GM18861 (cell line): Measurements from ENCODE around the gene TF.
"Not testable (repeated sequence)": the region's sequence is repeated elsewhere in the genome, so short reads cannot be mapped to it uniquely, and the experiment has no call there.

ENCODE experiments used
- ATAC-seq: cut with Tn5 transposase; IDR thresholded peaks from one replicate; pipeline ENCODE4 v1.9.1; 2021; ENCODE audit not compliant: unreplicated experiment

The TF gene

GRCh38 chr3:133763797-133764683 is 17.8 kb downstream of the TF start:
- ATAC-seq, result no peak

- no peak for ATAC-seq
Observed at GRCh38 chr3:133765256-133765655, 19.1 kb downstream of the TF start.

- ATAC-seq, result no peak
Observed at GRCh38 chr3:133767607-133768006, 21.4 kb downstream of the TF start.

GRCh38 chr3:133769536-133769935 is 23.3 kb downstream of the TF start:
- ATAC-seq, result no peak

DNA sequence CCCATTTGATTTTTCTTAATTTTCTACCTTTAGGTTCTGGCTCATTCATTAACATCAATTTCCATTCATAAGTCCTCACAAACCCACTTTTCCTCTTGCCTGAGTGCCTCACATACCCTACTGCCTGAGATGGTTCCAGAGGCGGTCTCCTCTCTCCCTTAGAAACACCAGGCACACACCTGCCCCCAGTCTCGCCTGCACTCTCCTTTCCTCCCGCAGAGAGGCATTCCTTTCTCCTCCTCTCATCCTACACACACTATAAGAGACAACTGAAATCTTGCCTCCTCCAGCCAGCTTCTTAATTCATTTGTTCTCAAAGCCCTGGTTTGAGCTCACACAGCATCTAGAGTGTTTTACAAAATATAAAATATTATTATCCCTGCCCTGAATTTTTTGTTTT is 27.5 kb downstream of the TF start:
- ATAC-seq, result no peak

DNA sequence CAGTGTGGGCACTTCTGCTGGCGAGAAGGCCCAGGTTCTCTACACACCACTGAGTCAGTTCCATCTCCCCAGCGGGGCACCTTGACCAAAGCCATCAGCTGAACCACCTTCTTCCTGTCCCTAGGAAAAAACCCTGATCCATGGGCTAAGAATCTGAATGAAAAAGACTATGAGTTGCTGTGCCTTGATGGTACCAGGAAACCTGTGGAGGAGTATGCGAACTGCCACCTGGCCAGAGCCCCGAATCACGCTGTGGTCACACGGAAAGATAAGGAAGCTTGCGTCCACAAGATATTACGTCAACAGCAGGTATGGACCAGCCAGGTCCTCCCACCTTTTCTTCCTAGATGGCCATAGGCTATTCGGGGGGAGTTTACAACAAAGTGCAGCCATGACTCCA is 29.1 kb downstream of the TF start:
- ATAC-seq, result no peak

DNA sequence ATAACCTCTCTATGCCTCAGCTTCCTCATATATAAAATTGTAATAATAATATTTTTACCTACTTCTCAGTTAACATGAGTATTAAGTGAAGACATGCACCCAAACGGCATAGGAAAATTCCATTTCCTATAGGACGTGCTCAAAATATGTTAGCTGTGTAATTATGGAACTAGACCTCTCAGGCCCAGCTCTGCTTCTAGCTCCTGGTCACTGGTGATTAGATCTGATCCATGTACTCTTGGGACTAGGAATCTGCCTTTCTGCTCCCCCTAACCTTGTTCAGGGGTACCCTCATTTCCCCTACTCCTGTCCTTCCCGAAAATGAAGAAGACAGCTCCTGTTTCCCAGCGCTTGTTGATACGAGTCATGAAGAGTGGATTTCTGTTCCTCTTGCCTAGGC is 29.6 kb downstream of the TF start:
- no peak for ATAC-seq

GRCh38 chr3:133776794-133777438 is 30.7 kb downstream of the TF start:
- ATAC-seq, result no peak

DNA sequence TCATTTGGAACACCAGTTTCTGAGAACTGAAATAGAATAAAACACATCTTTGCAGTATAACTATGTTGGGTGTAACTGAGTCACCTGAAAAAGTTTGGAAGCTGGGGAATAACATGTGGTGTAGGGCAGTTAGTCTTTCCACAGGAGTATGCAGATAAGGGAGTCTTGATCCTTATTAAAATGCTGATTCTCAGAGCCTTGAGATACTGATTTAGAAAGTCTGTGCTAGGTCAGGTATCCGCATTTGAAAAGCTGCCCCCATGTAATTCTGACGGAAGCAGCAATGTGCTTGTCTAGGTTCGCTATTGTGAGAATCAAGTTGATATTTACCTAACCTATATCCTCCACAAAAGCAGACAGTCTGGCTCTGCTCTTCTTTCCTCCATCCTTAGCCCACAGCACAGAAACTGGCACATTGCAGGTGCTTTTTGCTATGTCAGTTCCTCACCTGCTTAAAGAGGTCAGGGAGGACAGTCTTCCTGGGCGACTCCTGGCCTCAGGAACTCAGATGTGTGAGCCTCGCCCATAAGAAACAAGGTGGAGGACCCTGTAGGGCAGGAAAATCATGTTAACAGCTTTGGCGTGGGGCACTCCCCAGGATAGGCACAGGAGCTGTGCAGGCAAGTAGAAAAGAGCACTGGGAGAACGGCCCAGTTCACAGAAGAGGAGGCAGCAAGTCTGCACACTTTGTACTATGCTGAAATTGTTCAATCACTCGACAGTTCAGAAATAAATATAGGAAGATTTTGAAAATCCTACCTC is 31.8 kb downstream of the TF start:
- ATAC-seq, result no peak

DNA sequence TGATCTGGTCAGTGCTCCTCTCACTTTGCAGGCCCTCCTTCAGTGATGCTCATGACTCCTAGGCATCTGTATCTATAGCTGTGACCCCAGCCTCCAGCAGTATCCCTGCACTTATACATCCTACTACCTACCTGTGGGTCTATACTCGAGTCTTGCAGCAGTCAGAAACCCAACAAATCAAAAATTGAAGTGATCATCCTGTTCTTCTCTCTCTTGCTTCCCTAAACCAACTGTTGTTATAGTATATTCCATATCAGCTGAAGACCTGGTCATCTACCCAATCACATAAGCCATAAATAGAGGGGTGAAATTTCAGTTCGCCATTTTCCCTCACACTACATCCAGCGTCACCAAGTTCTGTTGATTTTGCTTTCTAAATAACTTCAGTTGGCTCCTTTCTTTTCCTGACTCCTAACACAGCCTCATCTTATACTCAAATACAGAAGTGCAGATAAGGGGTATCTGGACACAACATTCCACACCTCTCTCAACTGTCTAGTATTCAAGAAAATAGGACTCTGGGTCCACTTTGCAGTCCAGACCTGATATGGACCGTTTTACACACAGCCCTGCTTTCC is 33.5 kb downstream of the TF start:
- no peak for ATAC-seq

DNA sequence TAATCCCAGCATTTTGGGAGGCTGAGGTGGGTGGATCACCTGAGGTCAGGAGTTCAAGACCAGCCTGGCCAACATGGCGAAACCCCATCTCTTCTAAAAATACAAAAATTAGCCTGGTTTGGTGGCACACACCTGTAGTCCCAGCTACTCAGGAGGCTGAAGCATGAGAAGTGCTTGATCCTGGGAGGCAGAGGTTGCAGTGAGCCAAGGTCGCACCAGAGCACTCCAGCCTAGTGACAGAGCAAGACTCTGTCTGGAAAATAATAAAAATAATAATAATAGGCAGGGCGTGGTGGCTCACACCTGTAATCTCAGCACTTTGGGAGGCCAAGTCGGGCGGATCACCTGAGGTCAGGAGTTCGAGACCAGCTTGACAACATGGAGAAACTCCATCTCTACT is 34.6 kb downstream of the TF start:
- ATAC-seq, result not testable (repeated sequence)

- ATAC-seq, result no peak
Observed at GRCh38 chr3:133781570-133781969, 35.4 kb downstream of the TF start.

GRCh38 chr3:133782454-133782853 is 36.3 kb downstream of the TF start:
- ATAC-seq, result no peak

DNA sequence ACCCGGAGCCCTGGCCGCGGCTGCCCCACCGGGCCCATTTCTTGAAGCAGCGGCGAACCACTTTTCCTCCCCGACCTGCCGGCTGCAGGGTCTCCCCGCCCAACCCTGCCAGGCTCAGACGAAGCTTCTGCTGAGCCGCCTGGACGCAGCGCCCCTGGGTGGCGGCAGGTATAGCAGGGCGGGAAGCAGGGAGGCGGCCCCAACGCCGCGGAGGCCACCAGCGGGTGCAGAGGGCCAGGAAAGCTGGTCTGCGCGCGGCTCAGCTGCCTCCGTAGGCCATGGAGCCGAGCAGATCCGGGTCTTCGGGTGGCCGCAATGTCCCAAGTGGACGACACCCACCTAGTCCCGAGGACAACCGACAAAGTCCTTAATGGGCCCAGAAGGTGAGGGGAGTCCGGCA is 37.6 kb downstream of the TF start:
- ATAC-seq, result no peak

DNA sequence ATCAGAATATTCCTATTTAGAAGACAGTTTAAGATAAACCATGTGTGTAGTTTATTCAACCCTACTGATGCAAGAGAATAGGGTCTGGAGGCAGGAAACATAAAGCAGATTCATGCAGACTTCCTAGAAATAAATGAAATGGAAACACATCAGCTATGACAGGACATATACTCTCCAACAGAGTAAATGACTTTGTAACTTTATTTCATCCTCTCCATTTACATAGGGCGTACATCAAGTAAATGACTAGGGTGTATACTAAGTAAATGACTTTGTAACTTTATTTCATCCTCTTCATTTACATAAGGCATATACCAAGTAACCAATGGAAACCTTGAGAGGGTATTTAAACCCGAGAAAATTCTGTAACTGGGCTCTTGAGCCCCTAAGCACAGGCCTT is 41.8 kb downstream of the TF start:
- no peak for ATAC-seq

DNA sequence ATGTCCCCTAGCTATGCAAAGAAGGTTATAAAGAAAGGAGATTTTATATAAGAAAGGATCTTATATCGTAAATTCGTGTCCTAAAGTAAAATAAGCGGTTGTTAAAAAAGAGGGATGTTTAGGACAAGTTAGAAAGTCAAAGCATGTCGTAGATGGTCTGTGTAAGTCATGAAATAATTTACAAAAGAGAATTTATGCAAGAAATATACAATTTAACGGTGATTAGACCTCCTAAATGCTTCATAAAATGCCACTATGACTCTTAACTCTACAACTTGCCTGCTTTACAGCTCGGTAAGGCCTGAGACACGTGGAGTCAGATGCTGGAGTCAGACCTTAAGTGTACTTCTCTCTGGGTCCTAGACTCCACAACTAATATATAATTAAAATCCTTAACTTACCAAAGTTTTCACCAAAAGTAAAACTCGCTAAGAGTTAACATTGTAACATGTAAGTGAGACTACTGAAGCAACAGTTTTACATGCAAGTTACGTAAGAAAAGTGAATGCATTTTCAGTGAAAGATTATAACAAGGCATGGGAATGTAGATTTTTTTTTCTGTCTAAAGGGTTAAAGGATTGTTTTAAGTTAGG is 46.1 kb downstream of the TF start:
- ATAC-seq, result no peak

GRCh38 chr3:133797396-133798105 is 51.4 kb downstream of the TF start:
- no peak for ATAC-seq

GRCh38 chr3:133799794-133800585 is 53.8 kb downstream of the TF start:
- no peak for ATAC-seq

- ATAC-seq, result no peak
Observed at GRCh38 chr3:133803469-133803868, 57.3 kb downstream of the TF start.

DNA sequence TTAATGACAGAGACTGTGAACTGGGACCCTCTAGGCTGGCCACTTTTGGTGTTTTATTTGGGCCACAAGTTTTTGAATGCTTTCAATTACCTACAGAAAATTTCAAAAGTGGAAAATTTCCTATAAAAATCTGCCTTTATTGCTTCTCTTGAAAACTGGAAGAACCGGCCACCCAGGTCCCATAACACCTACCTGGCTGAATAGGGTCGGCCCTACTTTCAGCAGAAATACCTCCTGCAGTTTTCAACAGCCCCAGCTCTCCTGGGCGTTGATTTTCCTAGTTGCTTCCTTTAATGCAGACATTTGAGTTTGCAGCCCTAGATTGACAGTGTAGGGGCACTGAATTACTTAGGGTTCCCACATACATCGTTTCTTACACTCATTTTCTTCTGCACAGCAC is 58.7 kb downstream of the TF start:
- no peak for ATAC-seq
